ENCODE data around the gene CFAP46. TPM values are rescaled to one million over a fixed set of nuclear protein-coding genes. Genes with fewer than 3 reads are reported as not detected.

Gene CFAP46
- total RNA-seq, 1 donor from 2014 or later = 1.3 TPM

- H3K4me1 Mint-ChIP-seq (ENCODE audit: low read depth, unreplicated experiment) = no peaks in the 10 kb centered on the region
- peaks cover 60% of the 10 kb centered on the region for H3K27me3 Mint-ChIP-seq (ENCODE audit: low read depth, unreplicated experiment)
- no peaks in the 10 kb centered on the region for H4K20me1 ChIP-seq (ENCODE audit: insufficient read depth, low read length)
- H3K27ac Mint-ChIP-seq (ENCODE audit: unreplicated experiment) = no peak overlapping the region
- FAIRE-seq (no peak), DNase-seq (ENCODE audit: low read depth) (peak; percentile 9)
- no peak overlapping the region for H3K27ac ChIP-seq (ENCODE audit: low read depth, low read length)
- no peak overlapping the region for H3K4me2 ChIP-seq (ENCODE audit: low read length)
- no peaks in the 10 kb centered on the region for H3K79me2 ChIP-seq (ENCODE audit: insufficient read depth, low read length)
- H3K4me3 Mint-ChIP-seq (ENCODE audit: unreplicated experiment) = no peak overlapping the region
- H3K9me3 ChIP-seq (ENCODE audit: insufficient read depth, low read depth, low read length) = no peaks in the 10 kb centered on the region
- H3K9me3 Mint-ChIP-seq (ENCODE audit: unreplicated experiment) = peaks cover 2% of the 10 kb centered on the region
- no peaks in the 10 kb centered on the region for H3K4me1 ChIP-seq (ENCODE audit: insufficient read depth, low read length)
- peaks cover 31% of the 10 kb centered on the region for H3K27me3 ChIP-seq (ENCODE audit: insufficient read depth, low read length)
- no peak overlapping the region for H3K9ac ChIP-seq (ENCODE audit: low read length)
- H3K4me3 ChIP-seq (ENCODE audit: insufficient read depth, low read depth, low read length) = no peak overlapping the region
- no peak for TF ChIP-seq EZH2 (IDR thresholded peaks at IDR 0.05; ENCODE audit: insufficient read depth, low read length)
- TF ChIP-seq, protein P1, sequence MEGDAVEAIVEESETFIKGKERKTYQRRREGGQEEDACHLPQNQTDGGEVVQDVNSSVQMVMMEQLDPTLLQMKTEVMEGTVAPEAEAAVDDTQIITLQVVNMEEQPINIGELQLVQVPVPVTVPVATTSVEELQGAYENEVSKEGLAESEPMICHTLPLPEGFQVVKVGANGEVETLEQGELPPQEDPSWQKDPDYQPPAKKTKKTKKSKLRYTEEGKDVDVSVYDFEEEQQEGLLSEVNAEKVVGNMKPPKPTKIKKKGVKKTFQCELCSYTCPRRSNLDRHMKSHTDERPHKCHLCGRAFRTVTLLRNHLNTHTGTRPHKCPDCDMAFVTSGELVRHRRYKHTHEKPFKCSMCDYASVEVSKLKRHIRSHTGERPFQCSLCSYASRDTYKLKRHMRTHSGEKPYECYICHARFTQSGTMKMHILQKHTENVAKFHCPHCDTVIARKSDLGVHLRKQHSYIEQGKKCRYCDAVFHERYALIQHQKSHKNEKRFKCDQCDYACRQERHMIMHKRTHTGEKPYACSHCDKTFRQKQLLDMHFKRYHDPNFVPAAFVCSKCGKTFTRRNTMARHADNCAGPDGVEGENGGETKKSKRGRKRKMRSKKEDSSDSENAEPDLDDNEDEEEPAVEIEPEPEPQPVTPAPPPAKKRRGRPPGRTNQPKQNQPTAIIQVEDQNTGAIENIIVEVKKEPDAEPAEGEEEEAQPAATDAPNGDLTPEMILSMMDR (IDR thresholded peaks at IDR 0.05; ENCODE audit: insufficient read depth, low read depth, low read length) = no peak
- H3K36me3 Mint-ChIP-seq (ENCODE audit: low read depth, unreplicated experiment) = no peaks in the 10 kb centered on the region
- H3K36me3 ChIP-seq (ENCODE audit: insufficient read depth, low read length) = no peaks in the 10 kb centered on the region
- no peak overlapping the region for H2AFZ ChIP-seq (ENCODE audit: low read depth, low read length)
These were observed 50.4 kb downstream of the CFAP46 start for GRCh38 chr10:132892004-132892403.

GRCh38 chr10:132891368-132891767 lies 51.0 kb downstream of the CFAP46 start:
- Histone ChIP-seq H3K4me2 (ENCODE audit: low read length) (no peak overlapping the region), H4K20me1 (ENCODE audit: insufficient read depth, low read length) (no peaks in the 10 kb centered on the region), H3K36me3 (ENCODE audit: insufficient read depth, low read length) (no peaks in the 10 kb centered on the region), H3K27ac (ENCODE audit: low read depth, low read length) (no peak overlapping the region), H3K27me3 (ENCODE audit: insufficient read depth, low read length) (peaks cover 30% of the 10 kb centered on the region), H3K4me1 (ENCODE audit: insufficient read depth, low read length) (no peaks in the 10 kb centered on the region), H3K4me3 (ENCODE audit: insufficient read depth, low read depth, low read length) (no peak overlapping the region), H3K79me2 (ENCODE audit: insufficient read depth, low read length) (no peaks in the 10 kb centered on the region), H3K9me3 (ENCODE audit: insufficient read depth, low read depth, low read length) (no peaks in the 10 kb centered on the region), H3K9ac (ENCODE audit: low read length) (no peak overlapping the region), H2AFZ (ENCODE audit: low read depth, low read length) (no peak overlapping the region)
- Mint-ChIP-seq H3K27me3 (ENCODE audit: low read depth, unreplicated experiment) (peaks cover 61% of the 10 kb centered on the region), H3K36me3 (ENCODE audit: low read depth, unreplicated experiment) (no peaks in the 10 kb centered on the region), H3K9me3 (ENCODE audit: unreplicated experiment) (peaks cover 2% of the 10 kb centered on the region), H3K4me1 (ENCODE audit: low read depth, unreplicated experiment) (no peaks in the 10 kb centered on the region), H3K27ac (ENCODE audit: unreplicated experiment) (no peak overlapping the region), H3K4me3 (ENCODE audit: unreplicated experiment) (no peak overlapping the region)
- TF ChIP-seq, protein P1 (IDR thresholded peaks at IDR 0.05; ENCODE audit: insufficient read depth, low read depth, low read length) = no peak
- no peak for TF ChIP-seq EZH2 (IDR thresholded peaks at IDR 0.05; ENCODE audit: insufficient read depth, low read length)
- DNase-seq (ENCODE audit: low read depth) = no peak
- FAIRE-seq = no peak

DNA sequence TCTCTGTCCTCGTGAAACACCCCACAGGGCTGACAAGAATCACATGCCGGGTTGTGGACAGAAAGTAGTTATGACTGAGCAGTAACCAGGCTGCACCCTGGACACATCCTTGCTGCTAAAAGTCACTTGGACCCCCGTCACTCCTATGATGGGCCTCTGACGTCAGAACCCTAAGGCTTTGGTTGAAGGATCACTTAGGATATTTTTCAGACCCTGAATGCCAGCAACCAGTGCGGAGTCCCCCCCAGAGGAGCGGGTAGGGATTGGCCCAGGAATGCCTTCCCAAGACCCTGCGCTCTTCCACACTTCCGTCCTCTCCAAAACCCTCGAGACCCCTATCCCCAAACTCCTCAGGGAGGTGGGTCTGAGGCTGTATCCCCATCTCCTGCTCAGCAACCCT lies 52.1 kb downstream of the CFAP46 start:
- FAIRE-seq (no peak), DNase-seq (ENCODE audit: low read depth) (no peak)
- no peaks in the 10 kb centered on the region for H4K20me1 ChIP-seq (ENCODE audit: insufficient read depth, low read length)
- H3K79me2 ChIP-seq (ENCODE audit: insufficient read depth, low read length) = no peaks in the 10 kb centered on the region
- no peak overlapping the region for H3K4me3 ChIP-seq (ENCODE audit: insufficient read depth, low read depth, low read length)
- TF ChIP-seq, protein P1 (IDR thresholded peaks at IDR 0.05; ENCODE audit: insufficient read depth, low read depth, low read length) = no peak
- TF ChIP-seq EZH2 (IDR thresholded peaks at IDR 0.05; ENCODE audit: insufficient read depth, low read length) = no peak
- no peaks in the 10 kb centered on the region for H3K36me3 Mint-ChIP-seq (ENCODE audit: low read depth, unreplicated experiment)
- peaks cover 55% of the 10 kb centered on the region for H3K27me3 Mint-ChIP-seq (ENCODE audit: low read depth, unreplicated experiment)
- H3K9me3 ChIP-seq (ENCODE audit: insufficient read depth, low read depth, low read length) = no peaks in the 10 kb centered on the region
- H3K4me1 Mint-ChIP-seq (ENCODE audit: low read depth, unreplicated experiment) = no peaks in the 10 kb centered on the region
- H3K4me2 ChIP-seq (ENCODE audit: low read length) = no peak overlapping the region
- peaks cover 25% of the 10 kb centered on the region for H3K27me3 ChIP-seq (ENCODE audit: insufficient read depth, low read length)
- H2AFZ ChIP-seq (ENCODE audit: low read depth, low read length) = no peak overlapping the region
- peaks cover 2% of the 10 kb centered on the region for H3K9me3 Mint-ChIP-seq (ENCODE audit: unreplicated experiment)
- no peaks in the 10 kb centered on the region for H3K36me3 ChIP-seq (ENCODE audit: insufficient read depth, low read length)
- no peak overlapping the region for H3K27ac Mint-ChIP-seq (ENCODE audit: unreplicated experiment)
- no peaks in the 10 kb centered on the region for H3K4me1 ChIP-seq (ENCODE audit: insufficient read depth, low read length)
- no peak overlapping the region for H3K4me3 Mint-ChIP-seq (ENCODE audit: unreplicated experiment)
- H3K27ac ChIP-seq (ENCODE audit: low read depth, low read length) = no peak overlapping the region
- H3K9ac ChIP-seq (ENCODE audit: low read length) = no peak overlapping the region

All from astrocyte (in vitro differentiated cells and primary cell).